ENCODE results near the gene C5orf46.

The C5orf46 gene

GRCh38 chr5:147854894-147855773 is 51.2 kb downstream of the C5orf46 start:
- Mint-ChIP-seq H3K4me3 (no peak overlapping the region), H3K36me3 (no peaks in the 10 kb centered on the region), H3K9me3 (no peaks in the 10 kb centered on the region), H3K27ac (no peak overlapping the region), H3K27me3 (peaks cover 9% of the 10 kb centered on the region), H3K4me1 (no peaks in the 10 kb centered on the region)

DNA sequence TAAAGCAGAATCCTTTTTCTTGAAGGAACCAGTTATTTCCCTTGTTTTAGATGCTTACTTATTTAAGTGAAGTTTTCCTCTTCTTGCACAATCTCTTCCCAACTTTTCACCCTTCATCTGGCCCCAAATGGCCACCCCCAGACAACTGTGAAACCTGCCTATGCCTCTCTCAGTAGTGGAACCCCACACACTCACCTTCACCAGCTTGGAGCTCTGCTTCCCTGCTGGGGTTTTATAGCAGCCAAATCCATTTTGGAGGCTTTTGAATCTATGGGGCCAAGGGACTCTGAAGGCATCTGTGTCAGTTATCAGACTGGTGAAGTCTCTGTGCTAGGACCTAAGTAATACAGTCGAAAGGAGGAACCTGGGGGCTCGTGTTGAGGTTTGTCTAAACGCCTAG is 52.0 kb downstream of the C5orf46 start:
- Mint-ChIP-seq H3K4me1 (no peaks in the 10 kb centered on the region), H3K27ac (no peak overlapping the region), H3K4me3 (no peak overlapping the region), H3K9me3 (no peaks in the 10 kb centered on the region), H3K36me3 (no peaks in the 10 kb centered on the region), H3K27me3 (peaks cover 9% of the 10 kb centered on the region)

GRCh38 chr5:147853372-147853987 is 52.9 kb downstream of the C5orf46 start:
- Mint-ChIP-seq H3K4me3 (no peak overlapping the region), H3K27me3 (peaks cover 9% of the 10 kb centered on the region), H3K27ac (no peak overlapping the region), H3K9me3 (no peaks in the 10 kb centered on the region), H3K36me3 (no peaks in the 10 kb centered on the region), H3K4me1 (no peaks in the 10 kb centered on the region)

DNA sequence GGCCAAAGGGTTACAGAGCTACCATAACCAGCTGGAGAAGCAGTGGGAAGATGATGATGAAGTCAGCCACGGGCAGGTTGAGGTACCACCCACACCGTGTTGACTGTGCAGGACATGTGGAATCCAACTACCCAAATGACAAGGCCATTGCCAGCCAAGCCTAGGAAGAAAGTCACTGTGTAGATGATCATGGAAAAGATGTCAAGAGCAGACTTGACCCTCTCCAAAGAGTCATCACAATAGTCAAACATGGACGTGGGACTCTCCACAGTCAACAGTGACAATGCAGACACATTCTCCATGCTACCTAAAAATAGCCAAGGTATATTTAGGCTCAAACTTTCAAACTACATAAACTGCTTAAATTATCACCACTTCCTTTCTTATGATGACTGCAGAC is 54.0 kb downstream of the C5orf46 start:
- Mint-ChIP-seq H3K4me3 (no peak overlapping the region), H3K27me3 (peaks cover 6% of the 10 kb centered on the region), H3K9me3 (no peaks in the 10 kb centered on the region), H3K27ac (no peak overlapping the region), H3K36me3 (no peaks in the 10 kb centered on the region), H3K4me1 (no peaks in the 10 kb centered on the region)

- Mint-ChIP-seq H3K9me3 (no peaks in the 10 kb centered on the region), H3K27ac (no peak overlapping the region), H3K4me3 (no peak overlapping the region), H3K27me3 (peaks cover 6% of the 10 kb centered on the region), H3K36me3 (no peaks in the 10 kb centered on the region), H3K4me1 (no peaks in the 10 kb centered on the region)
These were observed 54.8 kb downstream of the C5orf46 start for GRCh38 chr5:147851578-147851977.

DNA sequence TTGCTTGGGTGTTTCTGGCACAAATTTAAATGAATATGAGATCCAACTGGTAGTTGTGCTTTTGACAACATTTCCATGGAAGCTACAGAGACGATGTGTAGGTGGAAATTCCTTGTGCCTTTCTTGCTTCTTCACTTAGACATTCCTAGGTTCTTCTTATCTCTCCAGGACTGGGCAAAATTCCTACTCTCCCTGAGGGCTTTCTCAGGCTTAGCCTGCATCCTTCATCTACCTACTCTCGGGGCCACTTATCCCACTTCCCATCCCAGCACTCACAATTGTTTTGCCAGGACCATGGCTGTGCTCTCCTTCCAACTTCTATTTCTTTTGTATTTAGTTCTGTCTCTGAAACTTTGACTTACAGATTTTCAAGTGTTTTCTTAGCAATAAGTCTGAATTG is 57.1 kb downstream of the C5orf46 start:
- Mint-ChIP-seq H3K27me3 (peaks cover 7% of the 10 kb centered on the region), H3K4me1 (no peaks in the 10 kb centered on the region), H3K4me3 (no peak overlapping the region), H3K27ac (no peak overlapping the region), H3K36me3 (no peaks in the 10 kb centered on the region), H3K9me3 (no peaks in the 10 kb centered on the region)

- Mint-ChIP-seq H3K4me3 (no peak overlapping the region), H3K27ac (no peak overlapping the region), H3K9me3 (no peaks in the 10 kb centered on the region), H3K27me3 (peaks cover 8% of the 10 kb centered on the region), H3K4me1 (no peaks in the 10 kb centered on the region), H3K36me3 (no peaks in the 10 kb centered on the region)
These were observed 60.7 kb downstream of the C5orf46 start for GRCh38 chr5:147845618-147846017.

- Mint-ChIP-seq H3K36me3 (no peaks in the 10 kb centered on the region), H3K27ac (no peak overlapping the region), H3K4me1 (no peaks in the 10 kb centered on the region), H3K27me3 (peaks cover 9% of the 10 kb centered on the region), H3K4me3 (no peak overlapping the region), H3K9me3 (no peaks in the 10 kb centered on the region)
These were observed 61.5 kb downstream of the C5orf46 start for GRCh38 chr5:147844846-147845245.

DNA sequence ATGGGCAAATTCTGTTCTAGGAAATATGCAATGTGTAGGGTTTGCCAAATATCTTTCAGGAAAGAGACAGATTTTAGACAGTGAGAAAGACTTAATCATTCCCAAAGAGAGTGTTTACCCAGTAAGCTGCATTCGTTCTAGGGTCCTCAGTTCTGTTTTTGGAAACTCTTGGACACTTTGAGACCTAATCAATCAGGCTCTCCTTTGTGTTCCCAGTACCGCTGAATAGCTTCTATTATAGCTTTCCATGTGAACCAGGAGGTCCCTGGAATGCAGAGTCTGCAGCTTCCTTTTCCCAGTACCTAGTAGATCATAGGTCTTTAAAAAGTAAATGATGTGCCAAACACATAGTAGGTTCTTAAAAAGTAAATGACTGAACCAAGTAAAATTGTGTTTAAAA is 63.5 kb downstream of the C5orf46 start:
- Mint-ChIP-seq H3K9me3 (no peaks in the 10 kb centered on the region), H3K36me3 (no peaks in the 10 kb centered on the region), H3K27ac (no peak overlapping the region), H3K4me3 (no peak overlapping the region), H3K4me1 (no peaks in the 10 kb centered on the region), H3K27me3 (peaks cover 12% of the 10 kb centered on the region)
